ENCODE data around the gene TTC23L. TPM values are rescaled to one million over a fixed set of nuclear protein-coding genes. Genes with fewer than 3 reads are reported as not detected.

Gene TTC23L
- total RNA-seq, 4 donors from 2014 or later, result 0.13 to 0.73 TPM; not detected in 2

GRCh38 chr5:34841816-34842215, 2.9 kb downstream of the TTC23L start:
- no peaks in the 10 kb centered on the region for H3K27me3 ChIP-seq
- no peak overlapping the region for H3K4me3 ChIP-seq
- 87 to 93% methylated on average over 2 of the region's 2 CpGs for WGBS, 2 donors (ENCODE audit: low coverage in 1 of 2)
- ATAC-seq, result no peak
- H3K27ac ChIP-seq, result no peak overlapping the region
- TF ChIP-seq CTCF (IDR thresholded peaks at IDR 0.05) (no peak), POLR2A (IDR thresholded peaks at IDR 0.05) (no peak), EP300 (IDR thresholded peaks at IDR 0.05) (no peak), POLR2AphosphoS5 (IDR thresholded peaks at IDR 0.05) (no peak)
- no peaks in the 10 kb centered on the region for H3K36me3 ChIP-seq
- H3K4me1 ChIP-seq, result peaks cover 0 to 7% (median 0%) of the 10 kb centered on the region in 3 donors
- H3K9me3 ChIP-seq, result no peaks in the 10 kb centered on the region

- Histone ChIP-seq H3K4me1 (peaks cover 0 to 7% (median 0%) of the 10 kb centered on the region in 3 donors), H3K27me3 (no peaks in the 10 kb centered on the region), H3K36me3 (no peaks in the 10 kb centered on the region), H3K9me3 (no peaks in the 10 kb centered on the region), H3K27ac (no peak overlapping the region), H3K4me3 (no peak overlapping the region)
- 81 to 95% methylated on average over 3 to 5 of the region's 7 CpGs for WGBS, 2 donors (ENCODE audit: low coverage in 1 of 2)
- TF ChIP-seq POLR2A (IDR thresholded peaks at IDR 0.05), result no peak
- TF ChIP-seq EP300 (IDR thresholded peaks at IDR 0.05), result no peak
- no peak for TF ChIP-seq POLR2AphosphoS5 (IDR thresholded peaks at IDR 0.05)
- no peak for TF ChIP-seq CTCF (IDR thresholded peaks at IDR 0.05)
- no peak for ATAC-seq
Measured at GRCh38 chr5:34842554-34842953, 3.6 kb downstream of the TTC23L start.

- no peaks in the 10 kb centered on the region for H3K36me3 ChIP-seq
- WGBS, 2 donors (ENCODE audit: low coverage in 1 of 2), result 70 to 77% methylated on average over 2 of the region's 2 CpGs
Measured at GRCh38 chr5:34843497-34843896, 4.5 kb downstream of the TTC23L start.

GRCh38 chr5:34844106-34844505, 5.1 kb downstream of the TTC23L start:
- Histone ChIP-seq H3K9me3 (no peaks in the 10 kb centered on the region), H3K4me3 (no peak overlapping the region), H3K4me1 (peaks cover 0 to 7% (median 0%) of the 10 kb centered on the region in 3 donors), H3K36me3 (no peaks in the 10 kb centered on the region), H3K27me3 (no peaks in the 10 kb centered on the region), H3K27ac (no peak overlapping the region)
- no peak for TF ChIP-seq POLR2AphosphoS5 (IDR thresholded peaks at IDR 0.05)
- TF ChIP-seq EP300 (IDR thresholded peaks at IDR 0.05), result no peak
- TF ChIP-seq POLR2A (IDR thresholded peaks at IDR 0.05), result no peak
- TF ChIP-seq CTCF (IDR thresholded peaks at IDR 0.05), result no peak
- no peak for ATAC-seq
- WGBS, 2 donors (ENCODE audit: low coverage in 1 of 2), result 67 to 80% methylated on average over 2 to 3 of the region's 3 CpGs

More at GRCh38 chr5:34843497-34843896, 4.5 kb downstream of the TTC23L start:
- no peak overlapping the region for H3K27ac ChIP-seq
- no peak for ATAC-seq
- no peak overlapping the region for H3K4me3 ChIP-seq
- TF ChIP-seq EP300 (IDR thresholded peaks at IDR 0.05) (no peak), CTCF (IDR thresholded peaks at IDR 0.05) (no peak), POLR2AphosphoS5 (IDR thresholded peaks at IDR 0.05) (no peak), POLR2A (IDR thresholded peaks at IDR 0.05) (no peak)
- H3K9me3 ChIP-seq, result no peaks in the 10 kb centered on the region
- peaks cover 0 to 7% (median 0%) of the 10 kb centered on the region in 3 donors for H3K4me1 ChIP-seq
- H3K27me3 ChIP-seq, result no peaks in the 10 kb centered on the region

- WGBS, 2 donors (ENCODE audit: low coverage in 1 of 2), result 62 to 84% methylated on average over 2 to 4 of the region's 4 CpGs
- Histone ChIP-seq H3K9me3 (no peaks in the 10 kb centered on the region), H3K27ac (no peak overlapping the region), H3K4me1 (no peaks in the 10 kb centered on the region), H3K4me3 (no peak overlapping the region), H3K27me3 (no peaks in the 10 kb centered on the region), H3K36me3 (no peaks in the 10 kb centered on the region)
- TF ChIP-seq EP300 (IDR thresholded peaks at IDR 0.05), result no peak
- no peak for TF ChIP-seq POLR2A (IDR thresholded peaks at IDR 0.05)
- no peak for ATAC-seq
Measured at GRCh38 chr5:34844999-34845398, 6.0 kb downstream of the TTC23L start.

All from gastroesophageal sphincter (tissue), 4 donors.